ENCODE measurements around the gene BSPRY.

Gene BSPRY

DNA sequence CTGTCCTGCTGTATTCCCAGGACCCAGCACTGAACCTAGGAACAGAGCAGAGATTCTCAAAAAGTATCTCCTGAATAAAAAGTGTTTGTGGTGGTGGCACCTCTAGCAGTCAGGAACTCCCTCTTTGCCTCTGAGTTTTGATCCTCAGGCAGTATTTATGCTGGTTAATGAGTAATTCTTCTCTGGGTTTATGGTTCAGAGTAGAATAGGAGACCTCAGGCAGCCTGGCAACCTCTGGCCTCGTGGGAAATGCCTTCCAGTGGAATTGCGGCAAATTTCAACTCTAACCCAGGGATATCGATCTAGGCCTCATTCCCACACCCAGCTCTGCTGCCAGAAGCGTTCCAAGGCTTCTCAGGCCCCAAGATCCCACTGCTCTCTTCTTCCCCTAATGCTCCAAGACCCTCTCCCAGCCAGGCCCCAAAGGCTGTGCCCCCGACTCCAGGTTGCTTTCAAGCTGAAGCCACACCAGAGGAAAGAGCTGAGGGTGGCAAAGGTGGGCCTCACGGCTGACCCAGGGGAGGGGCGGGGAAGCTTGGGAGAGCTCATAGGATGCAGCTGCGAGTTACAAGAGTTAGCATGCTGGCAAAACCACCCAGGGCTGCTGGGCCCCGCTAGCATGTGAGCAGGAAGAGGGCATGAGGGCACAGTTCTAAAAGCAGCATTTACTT, 38.4 kb downstream of the BSPRY start:
- TF ChIP-seq, protein P1, sequence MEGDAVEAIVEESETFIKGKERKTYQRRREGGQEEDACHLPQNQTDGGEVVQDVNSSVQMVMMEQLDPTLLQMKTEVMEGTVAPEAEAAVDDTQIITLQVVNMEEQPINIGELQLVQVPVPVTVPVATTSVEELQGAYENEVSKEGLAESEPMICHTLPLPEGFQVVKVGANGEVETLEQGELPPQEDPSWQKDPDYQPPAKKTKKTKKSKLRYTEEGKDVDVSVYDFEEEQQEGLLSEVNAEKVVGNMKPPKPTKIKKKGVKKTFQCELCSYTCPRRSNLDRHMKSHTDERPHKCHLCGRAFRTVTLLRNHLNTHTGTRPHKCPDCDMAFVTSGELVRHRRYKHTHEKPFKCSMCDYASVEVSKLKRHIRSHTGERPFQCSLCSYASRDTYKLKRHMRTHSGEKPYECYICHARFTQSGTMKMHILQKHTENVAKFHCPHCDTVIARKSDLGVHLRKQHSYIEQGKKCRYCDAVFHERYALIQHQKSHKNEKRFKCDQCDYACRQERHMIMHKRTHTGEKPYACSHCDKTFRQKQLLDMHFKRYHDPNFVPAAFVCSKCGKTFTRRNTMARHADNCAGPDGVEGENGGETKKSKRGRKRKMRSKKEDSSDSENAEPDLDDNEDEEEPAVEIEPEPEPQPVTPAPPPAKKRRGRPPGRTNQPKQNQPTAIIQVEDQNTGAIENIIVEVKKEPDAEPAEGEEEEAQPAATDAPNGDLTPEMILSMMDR (conservative IDR thresholded peaks at IDR 0.05; ENCODE audit: low read depth, low read length), result no peak
- no peak overlapping the region for H3K4me3 ChIP-seq (ENCODE audit: low read length)
- no peak for DNase-seq (ENCODE audit: low read depth)

DNA sequence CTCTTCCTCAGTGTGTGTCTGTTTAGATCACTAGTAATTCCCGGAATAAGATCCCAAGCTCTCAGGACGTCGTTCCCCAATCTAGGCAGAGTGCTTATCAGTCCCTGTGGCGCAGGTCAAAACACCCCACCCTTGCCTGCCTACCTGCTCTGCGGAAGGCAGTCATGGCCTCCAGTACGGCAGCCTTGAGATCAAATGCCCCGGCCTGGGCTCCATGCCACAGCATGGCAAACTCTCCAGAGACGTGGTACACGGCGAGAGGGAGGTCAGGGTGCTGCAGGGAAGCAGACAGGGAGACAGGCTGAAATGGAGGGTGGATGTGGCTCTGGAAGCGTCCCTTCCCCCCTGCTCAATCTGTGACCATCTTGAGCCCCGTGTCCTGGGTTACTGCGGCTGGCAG, 39.5 kb downstream of the BSPRY start:
- H3K4me3 ChIP-seq (ENCODE audit: low read length), result no peak overlapping the region
- no peak for DNase-seq (ENCODE audit: low read depth)
- TF ChIP-seq, protein P1 (conservative IDR thresholded peaks at IDR 0.05; ENCODE audit: low read depth, low read length), result no peak

DNA sequence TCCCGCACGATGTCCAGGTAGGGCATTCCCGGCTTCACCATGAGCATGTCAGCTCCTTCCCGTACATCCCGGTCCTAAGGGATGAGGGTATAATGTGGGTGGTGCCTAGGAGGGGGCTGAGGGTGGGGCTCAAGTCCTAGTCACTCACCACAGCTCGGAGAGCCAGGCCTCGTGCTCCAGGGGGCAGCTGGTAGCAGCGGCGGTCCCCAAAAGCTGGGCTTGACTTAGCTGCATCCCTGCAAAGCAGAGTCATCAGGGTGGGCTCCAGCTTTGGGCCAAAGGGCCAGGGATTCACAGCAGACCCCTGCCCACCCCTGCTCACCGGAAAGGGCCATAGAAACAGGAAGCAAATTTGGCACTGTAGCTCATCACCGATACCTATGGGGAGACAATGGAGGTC, 40.1 kb downstream of the BSPRY start:
- no peak for DNase-seq (ENCODE audit: low read depth)
- no peak overlapping the region for H3K4me3 ChIP-seq (ENCODE audit: low read length)
- TF ChIP-seq, protein P1 (conservative IDR thresholded peaks at IDR 0.05; ENCODE audit: low read depth, low read length), result no peak

DNA sequence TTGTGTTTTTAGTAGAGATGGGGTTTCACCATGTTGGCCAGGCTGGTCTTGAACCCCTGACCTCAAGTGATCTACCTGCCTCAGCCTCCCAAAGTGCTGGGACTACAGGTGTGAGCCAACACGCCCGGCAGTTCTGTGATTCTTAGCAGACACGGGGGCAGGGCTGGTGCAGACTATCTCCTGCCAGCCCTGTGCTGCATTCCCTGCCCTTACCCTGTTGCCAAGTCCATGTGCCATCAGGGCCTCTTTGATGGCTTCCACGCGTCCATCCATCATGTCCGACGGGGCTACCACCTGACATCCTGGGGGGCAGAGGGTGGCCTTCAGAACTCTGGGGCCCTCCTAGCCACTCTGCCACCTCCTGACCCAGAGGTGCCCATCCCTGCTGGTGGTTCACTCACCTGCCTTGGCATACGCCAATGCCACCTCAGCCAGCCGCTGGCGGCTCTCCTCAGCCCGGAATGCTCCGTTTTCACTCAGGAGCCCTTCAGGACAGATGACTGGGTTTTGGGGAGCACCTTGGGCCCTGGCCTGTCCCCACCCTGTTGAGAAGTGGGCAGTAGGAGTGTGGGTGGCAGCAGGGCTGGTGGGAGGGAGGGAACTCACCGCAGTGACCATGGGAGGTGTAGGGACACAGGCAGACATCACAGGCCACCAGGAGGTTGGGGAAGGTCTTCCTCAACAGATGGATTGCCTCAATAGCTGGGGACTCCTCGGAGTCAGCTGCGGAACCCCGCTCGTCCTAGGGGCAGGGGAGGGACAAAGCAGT, 41.0 kb downstream of the BSPRY start:
- H3K4me3 ChIP-seq (ENCODE audit: low read length), result no peak overlapping the region
- DNase-seq (ENCODE audit: low read depth), result no peak
- TF ChIP-seq, protein P1 (conservative IDR thresholded peaks at IDR 0.05; ENCODE audit: low read depth, low read length), result no peak

DNA sequence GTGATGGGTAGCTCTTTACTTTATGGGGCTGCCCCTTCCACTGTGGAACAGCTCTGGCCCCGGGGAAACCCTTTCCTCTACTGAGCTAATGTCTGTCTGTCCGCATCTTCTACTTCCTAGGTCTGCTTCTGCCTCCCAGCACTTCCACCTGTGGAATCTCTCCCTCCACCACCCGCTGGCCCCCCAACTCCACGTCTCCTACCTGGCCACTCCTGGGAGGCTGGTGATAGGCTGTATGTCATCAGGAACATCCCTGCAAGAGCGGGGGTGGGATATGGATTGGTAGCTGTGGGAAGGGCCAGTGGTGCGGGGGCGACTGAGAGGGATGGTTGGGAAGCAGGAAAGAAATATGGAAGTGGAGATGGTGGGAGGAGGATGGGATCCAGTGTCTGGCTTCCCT, 42.6 kb downstream of the BSPRY start:
- TF ChIP-seq, protein P1 (conservative IDR thresholded peaks at IDR 0.05; ENCODE audit: low read depth, low read length), result no peak
- no peak for DNase-seq (ENCODE audit: low read depth)
- no peak overlapping the region for H3K4me3 ChIP-seq (ENCODE audit: low read length)

DNA sequence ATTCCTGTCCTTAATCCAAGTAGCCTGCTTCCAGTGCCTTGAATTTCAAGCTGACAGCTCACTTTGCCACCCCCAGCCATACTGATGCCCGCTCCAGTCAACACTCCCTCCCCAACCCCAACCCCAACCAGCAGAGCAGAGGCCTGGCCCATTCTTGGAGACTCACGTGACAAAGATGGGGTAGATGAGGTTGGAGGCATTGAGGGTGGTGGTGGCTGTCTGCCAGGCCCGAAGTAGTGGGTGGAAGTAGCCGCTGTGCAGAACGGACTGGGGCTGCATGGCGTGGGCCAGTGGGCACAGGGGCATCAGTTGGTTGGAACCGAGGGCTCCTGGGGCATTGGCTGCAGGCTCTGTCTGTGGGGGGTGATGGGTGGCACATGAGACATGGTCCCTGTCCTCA, 43.9 kb downstream of the BSPRY start:
- DNase-seq (ENCODE audit: low read depth), result no peak
- H3K4me3 ChIP-seq (ENCODE audit: low read length), result no peak overlapping the region
- TF ChIP-seq, protein P1 (conservative IDR thresholded peaks at IDR 0.05; ENCODE audit: low read depth, low read length), result no peak

Data from retinal pigment epithelial cell (primary cell).